Muscle of arm (tissue), 12 donors: Measurements from ENCODE around the gene TRERF1. TPM values are rescaled to one million over a fixed set of nuclear protein-coding genes. Genes with fewer than 3 reads are reported as not detected.
A peak's percentile ranks its signal among the peaks of the same experiment; 100 is the strongest.

Source experiments
- DNase-seq: peaks from one replicate; pipeline ENCODE4 v3.0.0-alpha.2; 2013
- polyA plus RNA-seq, 12 donors: library from polyadenylated mRNA; unstranded; fragments of 120-200 nt; gene quantifications; one replicate each; pipeline ENCODE4 v1.2.1, GENCODE V29; 2013; ENCODE audit not compliant: insufficient read length in 12 of 12

The TRERF1 gene
- polyA plus RNA-seq, 12 donors = 7.0 to 20.6 (median 9.2) TPM; not detected in 1

DNA sequence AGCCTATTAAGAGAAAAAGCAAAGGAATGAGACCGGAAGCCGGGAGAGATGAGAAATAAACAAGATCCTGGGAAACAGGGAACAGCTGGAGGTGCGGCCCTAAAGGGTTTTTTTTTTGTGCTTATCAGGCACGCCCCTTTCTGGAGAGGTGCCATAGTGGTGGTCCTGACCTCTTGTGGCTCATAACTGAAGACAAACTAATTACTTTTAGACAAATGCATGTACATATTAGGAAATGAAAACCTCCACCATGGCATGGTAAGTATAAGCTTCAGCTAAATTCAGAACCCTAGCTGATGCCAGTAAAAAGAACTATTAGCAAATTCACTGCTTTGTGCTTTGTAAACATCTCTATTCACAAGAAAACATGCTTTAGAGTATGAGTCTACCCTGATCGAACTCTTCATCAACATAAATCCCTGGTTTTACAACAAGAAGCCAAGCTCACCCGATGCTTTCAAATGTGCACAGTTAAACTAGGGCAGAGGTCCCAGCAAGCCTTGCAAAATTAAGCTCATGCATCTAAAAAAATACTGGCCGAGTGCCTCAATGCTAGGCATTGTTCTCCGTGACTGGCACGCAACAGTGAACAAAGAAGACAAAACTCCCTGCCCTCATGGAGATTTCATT, 137.7 kb downstream of the TRERF1 start:
- DNase-seq = peak; percentile 25

DNA sequence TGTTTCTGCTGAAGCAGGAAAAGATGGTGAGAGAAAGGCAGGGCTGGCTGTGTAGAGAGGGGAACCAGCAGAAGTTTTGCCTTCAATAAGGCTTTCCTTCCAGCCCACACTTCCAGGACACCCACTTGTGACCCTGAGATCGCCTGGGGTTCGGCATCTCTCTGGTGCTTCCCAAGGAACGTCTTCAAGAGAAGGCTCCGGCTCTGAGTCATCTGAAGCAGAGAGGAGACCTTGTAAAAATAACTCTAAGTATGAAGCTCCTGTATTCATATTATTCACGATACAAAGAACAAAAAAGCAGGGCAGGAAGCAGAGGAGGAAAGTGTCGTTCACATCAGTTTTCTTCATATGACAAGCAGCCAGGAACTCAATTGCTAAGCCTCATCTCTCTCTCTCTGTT, 138.7 kb downstream of the TRERF1 start:
- DNase-seq = no peak

DNA sequence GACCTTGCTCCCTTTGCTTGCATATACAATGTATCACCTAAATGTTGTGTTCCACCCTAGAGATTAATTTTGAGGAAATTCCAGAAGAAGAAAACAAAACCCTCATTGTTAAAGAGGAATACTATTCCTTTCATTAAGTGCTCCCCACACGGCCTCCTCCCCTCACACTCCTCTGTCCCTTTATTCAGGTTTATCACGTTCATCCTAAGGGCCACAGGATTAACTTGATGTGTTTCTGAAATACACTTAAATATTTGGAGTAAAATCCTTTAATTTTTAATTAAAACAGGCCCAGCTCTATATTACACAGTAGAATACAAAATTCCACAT, 144.6 kb downstream of the TRERF1 start:
- DNase-seq = no peak

DNA sequence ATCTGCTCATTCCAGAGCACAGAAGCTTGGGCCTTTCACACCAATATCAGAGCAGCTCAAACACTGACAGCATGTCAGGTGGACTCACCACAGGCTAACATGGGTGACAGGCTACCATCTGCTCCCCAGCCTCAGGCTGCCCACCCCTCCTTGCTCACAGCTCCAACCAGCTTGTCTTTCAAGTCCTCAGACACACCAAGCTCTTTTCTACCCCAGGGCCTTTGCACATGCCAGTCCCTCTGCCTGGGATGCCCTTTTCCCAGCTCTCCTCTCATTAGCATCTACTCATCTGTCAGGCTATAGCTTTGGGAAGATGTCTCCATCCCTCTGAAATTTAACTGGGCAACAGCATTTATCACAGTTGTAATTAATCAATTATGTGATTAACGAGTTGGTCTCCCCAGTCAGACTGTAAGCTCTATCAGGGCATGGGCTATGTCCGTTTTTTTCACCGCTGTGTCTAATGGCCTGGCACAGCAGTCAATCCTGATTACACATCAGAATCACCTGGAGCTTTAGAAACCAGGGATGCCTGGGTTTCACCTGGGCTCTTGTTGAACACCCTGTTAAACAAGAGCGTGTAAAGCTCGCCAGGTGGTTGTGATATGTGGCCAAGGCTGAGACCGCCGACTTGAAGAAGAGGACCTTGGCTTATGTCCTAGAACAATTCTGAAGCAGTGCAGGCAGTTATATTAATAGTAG, 145.1 kb downstream of the TRERF1 start:
- DNase-seq = no peak

DNA sequence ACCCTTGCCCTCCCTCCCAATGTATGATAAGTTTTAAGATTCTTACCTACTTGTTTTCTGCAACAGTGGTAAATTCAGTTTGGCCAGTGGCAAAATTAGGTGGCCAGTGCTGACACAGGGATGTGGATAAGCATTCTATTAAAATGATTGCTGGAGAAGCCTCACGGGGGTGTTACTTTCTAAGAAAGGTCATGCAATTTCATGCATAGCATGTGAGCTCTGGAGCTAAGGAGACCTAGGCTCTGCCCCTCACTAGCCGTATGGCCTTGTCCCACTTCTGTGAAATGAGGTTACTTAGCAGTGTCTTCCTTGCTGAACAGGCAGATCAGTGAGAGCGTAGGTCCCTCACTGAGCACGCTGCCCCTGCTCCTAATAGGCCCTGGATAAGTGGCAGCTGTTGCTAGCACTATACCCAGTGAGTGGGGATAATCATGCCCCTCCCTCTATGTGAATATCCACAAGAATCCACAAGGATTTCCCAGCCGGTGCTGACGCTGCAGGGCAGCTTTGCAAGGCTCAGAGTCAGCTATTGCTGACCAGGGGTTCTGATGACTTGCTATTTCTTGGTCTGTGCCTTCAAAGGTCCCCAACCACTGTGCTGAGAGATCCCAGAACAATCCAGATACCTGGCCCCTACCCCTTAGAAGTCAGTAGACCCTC, 147.5 kb downstream of the TRERF1 start:
- DNase-seq = no peak

DNA sequence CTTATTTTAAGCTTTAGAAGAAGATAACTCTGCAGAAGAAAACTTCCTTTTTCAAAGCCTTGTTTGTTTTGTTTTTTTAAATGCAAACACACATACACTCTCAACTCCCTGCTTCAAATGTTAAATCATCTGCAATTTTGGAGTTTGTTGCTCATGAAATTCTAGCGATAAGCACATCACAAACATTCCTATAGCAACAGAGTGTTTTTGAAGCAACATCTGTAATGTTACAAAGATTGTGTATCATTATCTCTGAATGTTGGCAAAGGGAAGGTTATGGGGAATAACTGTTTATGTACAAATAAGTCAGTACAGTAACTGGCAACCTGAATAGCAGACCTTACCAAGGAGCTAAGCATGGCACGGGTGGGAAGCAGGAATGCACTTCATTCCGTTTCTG, 149.3 kb downstream of the TRERF1 start:
- no peak for DNase-seq

DNA sequence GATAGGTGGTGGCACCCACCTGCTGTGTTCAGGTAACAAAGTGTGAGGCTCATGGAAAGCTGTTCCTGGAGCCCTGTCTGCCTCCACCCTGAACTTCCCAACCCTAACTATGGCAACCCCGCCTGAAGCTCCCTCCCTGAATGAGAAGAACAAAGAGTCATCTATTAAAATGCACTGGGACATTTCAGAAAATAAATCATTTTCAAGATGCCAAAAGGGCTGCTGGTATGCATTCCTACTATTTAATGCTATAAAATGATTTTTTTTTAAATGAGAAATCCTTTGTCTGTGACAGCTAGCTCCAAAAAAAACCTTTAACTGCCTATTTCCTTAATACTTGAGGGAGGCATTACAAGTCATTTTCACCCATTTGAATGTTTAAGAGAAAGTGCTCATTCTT, 149.7 kb downstream of the TRERF1 start:
- no peak for DNase-seq

DNA sequence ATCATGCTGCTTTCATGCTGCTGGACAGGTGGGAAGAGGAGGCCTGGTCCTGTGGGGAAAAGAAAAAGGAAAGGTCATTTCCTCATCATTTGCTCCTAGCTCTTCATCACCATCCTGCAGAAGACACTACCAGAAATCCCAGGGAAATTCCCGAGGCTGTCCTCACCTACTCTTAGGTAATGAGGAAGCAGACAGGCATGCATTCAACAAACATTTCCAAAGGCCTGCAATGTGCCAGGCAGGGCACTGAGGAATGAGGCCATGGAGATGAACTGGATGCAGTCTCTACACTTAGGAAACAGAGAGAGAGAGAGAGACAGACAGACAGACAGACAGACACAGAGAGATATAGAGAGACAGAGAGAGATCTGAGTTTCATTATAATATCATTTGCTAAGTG, 151.0 kb downstream of the TRERF1 start:
- no peak for DNase-seq

DNA sequence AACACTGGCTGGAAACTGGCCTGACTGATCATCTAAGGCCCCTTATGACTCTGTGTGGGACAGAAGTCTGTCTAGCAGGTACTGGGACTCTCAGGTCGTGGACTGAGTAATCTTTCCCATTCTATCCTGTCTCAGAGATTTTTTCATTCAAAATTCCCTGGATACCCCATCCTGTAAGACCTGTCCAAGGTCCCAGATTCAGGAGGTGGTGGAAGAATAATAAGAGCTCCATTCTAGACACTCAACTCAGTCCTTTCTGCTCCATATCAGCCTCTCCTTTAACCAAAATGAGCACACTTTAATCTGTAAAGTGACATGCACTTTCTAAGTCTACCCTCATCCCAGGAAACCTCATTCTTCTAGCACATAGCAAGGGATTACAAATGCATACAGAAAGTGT, 151.5 kb downstream of the TRERF1 start:
- no peak for DNase-seq

DNA sequence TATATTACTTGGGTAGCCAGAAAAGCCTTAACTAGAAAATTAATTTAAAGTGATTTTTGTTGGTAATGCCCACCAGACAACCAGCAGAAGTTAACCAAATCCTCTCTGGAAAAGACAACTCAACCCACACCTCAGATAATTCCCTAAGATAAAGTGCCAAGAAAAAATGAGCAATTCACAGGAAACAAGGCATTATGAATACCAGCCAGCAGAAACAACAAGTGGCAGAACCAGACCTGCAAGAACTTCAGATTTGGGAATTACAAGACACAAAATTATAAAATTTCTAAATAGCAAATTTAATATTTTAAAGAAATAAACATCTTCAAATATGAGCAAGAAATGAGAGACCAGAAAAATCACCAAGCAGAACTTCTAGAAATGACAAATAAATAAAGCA, 154.1 kb downstream of the TRERF1 start:
- DNase-seq = no peak

DNA sequence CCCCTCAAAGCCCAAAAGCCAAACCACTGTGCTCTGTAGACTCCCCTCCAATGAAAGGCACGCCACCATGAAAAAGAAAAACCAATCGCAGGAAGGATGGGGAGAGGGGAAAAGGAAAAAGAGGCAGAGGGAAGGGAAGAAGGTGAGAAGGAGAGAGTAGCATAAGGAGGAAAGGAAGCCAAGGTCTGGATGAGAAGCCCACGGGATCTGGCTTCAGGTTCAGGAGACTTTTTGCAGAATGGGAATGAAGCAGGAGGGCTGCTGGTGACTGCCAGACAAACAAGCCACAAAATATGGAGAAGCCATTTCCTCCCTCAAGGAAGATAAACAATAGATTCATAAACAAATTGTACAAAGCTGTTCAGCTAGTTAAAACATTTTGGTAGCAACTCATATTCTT, 155.1 kb downstream of the TRERF1 start:
- DNase-seq = no peak

DNA sequence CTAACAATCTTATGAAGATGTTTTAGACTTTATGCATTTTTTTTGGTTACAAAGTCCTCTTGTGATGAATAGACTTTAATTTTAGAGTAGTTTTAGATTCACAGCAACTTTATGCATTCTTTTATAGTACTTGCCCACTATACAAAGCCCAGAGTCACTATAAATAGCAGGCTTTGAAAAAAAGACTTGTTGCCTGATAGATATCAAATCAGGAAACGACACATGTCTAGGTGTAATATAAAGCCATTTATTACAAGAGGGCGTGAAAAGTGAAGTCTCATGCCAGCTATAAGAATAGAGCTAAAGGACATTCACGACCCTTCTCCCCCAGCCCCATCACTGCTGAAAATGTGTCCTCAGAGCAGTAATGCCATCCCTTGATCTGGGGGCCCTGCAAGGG, 156.0 kb downstream of the TRERF1 start:
- DNase-seq = no peak

DNA sequence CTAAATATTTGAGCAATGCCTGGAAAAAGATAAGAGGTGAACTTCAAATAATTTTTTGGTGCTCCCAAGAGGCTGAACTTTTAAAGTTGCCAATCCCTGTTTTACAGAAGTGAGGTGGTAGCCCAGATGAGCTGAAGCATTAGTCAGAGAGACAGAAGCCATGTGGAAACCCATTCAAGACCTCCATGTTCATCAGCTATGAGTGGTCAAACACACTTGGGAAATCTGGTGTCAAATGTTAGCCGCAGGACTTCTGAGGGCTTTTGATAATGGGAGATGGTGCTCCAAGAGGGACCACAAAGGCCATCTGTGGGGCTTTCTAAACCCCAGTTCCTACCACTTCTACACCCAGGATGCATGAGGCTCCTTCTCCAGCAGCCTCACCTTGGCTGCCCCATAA, 156.5 kb downstream of the TRERF1 start:
- DNase-seq = no peak

DNA sequence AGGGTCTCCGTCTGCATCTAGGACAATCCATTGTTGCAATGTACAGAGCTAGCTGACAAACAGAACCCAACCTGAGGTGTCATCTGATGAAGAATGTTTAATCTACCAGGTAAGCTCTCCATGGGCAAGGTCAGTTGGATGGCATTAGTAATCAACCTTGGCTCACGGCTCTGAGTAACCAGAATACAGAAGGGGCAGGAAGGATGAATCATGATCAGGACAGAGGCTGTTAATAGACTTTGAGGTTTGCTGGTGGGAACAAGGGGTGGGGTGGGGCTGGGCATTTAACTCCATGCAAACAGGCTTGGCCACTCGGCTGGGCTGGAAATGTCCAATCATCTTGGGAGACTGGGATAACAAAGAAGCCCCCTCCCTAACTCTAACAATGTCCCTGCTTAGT, 157.0 kb downstream of the TRERF1 start:
- DNase-seq = no peak

DNA sequence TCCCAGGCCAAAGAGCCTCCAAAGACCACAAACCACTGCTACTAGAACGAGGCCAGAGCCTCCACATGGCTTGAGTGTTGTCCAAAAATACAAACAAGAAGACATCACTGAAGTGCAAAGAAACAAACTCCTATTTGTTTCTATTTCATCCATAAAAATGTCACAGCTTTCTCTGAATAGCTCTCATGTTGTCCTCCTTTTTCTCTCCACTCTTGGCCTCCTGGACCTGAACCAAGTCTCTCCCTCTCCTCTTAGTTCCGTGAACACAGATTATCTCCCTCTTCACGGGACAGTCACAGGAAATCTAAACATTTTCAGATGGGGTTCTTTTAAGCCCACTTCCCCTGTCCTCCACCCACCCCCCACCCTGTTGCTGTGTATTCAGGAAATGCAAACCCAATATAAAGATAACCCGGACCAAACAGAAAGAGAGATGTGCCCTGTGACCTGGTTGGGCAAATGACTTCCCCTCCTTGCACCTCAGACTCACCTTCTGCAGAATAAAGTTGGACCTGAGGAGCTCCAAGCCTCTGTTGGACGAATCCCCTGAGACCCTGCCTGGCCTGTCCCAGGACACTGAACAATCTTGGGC, 158.2 kb downstream of the TRERF1 start:
- DNase-seq = no peak

DNA sequence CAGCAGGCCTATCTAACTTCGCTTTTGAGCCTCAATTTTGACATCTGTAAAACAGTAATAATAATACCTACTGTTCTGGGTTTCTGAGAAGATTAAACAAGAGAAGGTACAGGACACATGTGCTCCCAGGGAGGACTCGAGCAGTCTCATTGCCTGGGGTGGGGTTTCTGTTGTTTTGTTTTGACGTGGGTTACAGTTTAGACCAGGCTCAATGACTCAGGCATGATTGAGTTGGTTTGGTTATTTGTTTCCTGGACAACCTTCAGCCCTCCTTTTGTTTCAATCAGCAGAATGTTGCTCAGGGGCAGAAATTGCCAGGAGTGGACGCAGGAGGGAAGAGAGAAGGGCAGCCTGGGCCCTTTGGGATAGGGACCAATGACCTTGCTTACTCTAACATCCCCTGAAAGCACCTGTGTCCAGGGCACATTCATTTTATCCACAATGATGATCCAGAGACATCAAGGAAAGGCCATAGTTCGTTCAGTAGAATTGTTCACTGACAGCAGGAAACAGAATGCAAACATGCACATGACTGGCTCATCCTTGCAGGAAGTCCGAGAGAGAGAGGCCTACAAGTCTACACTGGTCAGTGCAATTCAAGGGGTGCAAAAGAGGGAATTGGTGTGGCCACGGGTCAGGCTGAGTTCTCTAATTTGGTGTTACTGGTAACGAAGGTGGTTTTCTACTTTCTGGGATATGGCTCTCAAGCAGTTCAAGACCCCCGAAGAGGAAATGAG, 159.6 kb downstream of the TRERF1 start:
- no peak for DNase-seq

DNA sequence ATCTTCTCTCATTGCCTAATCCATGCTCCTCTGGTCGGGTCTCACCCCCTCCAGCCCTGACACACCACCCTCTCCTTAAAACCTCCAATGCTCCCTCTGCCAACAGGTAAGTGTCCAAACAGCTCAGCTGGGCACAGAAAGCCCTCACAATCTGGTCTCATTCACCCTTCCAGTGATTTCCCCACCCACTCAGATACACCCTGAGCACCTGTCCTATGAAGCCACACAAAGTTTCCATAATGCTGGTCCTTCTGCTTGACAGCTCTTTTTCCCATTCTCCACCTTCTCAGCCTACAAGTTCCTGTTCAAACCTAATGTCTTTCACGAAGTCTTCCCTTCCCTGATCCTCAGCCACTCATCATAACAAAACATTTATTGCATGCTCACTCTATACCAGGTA, 164.0 kb downstream of the TRERF1 start:
- no peak for DNase-seq

DNA sequence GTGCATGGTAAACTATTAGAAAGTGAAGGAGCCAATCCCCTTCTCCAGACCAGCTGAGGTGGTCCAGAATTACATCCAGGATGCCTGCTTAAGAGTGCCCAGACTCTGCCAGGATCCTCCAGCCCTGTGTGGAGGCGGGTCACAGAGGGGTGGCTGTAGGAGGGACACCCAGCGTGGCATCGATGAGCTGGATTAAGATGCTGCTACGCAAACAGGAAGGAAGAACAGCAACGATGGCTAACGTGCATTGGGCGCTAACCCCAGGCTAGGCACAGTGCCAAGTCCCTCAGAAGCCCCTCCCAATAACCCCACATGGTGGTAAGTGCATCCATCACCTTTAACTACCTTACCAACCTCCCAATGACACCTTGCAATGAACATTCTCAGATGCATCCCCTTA, 170.2 kb downstream of the TRERF1 start:
- no peak for DNase-seq

DNA sequence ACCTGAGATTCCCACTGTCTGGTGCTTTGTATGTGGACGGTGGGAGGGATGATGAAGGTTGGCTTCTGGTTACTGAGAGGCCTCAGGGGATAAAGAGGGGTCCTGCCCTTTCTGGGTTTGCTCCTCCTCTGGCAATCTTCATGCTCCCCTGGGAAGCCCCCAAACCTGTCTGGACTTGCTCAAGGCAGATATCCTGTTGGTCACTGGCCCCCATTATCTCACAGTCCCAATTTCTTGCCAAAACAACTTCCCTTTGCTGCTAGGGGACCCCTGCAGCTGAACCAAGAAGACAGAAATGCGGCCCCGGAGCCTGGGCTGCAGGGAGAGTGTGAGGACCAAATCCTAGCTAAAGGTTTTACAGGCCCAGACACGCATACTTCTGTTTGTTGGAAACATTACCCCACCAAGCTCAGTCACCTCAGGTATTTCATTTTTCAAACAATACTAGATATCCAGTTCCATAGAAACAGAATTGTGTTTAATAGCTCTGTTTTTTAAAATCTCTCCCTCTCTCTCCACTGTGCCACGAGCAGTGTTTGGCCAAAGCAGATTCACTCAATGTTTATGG, 170.7 kb downstream of the TRERF1 start:
- DNase-seq = no peak

DNA sequence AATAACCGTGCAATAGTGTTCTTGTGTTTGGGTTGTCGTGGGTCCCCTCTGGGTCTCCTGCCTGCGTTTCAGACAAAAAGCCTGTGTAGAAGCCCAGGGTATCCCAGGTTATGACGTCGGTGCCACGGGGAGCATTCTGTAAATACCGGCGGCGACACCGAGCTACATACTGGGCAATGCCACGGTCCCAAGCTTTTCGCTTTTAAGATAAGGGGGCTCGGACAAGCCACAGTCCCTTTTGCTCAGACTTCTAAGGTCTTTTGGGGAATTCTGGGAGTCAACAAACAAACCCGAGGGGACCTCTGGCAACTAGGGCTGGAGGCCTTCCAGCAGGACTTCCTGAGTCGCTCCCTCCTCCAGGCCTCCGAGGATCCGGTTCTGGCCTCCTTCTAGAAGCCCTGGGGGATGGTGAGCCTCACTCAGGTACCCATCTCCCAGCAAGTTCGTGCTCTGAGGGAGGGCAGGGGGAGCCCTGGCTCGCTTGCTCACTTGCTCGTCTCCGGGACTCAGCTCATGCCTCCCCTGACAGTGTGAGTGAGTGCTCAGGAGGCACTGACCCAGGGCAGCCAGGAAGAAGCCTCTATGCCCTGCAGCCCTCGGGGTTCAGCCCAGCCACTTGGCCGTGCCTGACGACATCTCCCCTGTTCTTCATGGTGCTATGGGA, 171.6 kb downstream of the TRERF1 start:
- DNase-seq = no peak

DNA sequence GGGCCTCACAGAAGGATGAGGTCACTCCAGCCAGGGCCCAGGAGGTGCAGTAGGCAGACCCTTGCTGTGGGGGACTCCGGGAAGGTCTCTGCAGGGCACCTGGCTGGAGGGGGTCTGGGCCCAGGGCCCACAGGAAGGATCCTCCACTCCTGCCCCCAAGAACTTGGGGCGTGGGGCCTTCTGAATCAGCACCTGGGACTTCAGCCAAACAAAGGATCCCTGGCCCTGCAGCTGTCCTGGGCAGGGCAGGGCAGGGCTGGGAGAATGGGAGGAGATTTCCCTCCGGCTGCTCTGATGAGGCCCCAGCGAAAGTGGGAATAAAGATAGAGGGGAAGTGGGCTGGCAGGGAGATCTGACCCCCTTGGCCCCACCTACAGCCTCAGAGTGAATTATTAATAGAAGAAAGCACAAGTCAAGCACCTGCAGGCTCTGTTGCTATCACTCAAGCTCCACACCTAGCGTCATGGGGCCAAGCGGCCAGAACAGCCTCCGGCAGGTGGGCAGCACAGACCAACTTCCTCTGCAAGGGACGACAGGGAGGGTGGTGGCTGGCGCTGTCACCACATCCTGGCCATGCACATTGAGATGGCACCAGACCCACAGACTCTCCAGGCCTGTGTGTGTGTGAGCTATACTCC, 172.5 kb downstream of the TRERF1 start:
- no peak for DNase-seq
